ENCODE results near the gene SPTBN2. TPM values are rescaled to one million over a fixed set of nuclear protein-coding genes. Genes with fewer than 3 reads are reported as not detected.

The SPTBN2 gene
- total RNA-seq, 2 experiments from 2014 or later: not detected

DNA sequence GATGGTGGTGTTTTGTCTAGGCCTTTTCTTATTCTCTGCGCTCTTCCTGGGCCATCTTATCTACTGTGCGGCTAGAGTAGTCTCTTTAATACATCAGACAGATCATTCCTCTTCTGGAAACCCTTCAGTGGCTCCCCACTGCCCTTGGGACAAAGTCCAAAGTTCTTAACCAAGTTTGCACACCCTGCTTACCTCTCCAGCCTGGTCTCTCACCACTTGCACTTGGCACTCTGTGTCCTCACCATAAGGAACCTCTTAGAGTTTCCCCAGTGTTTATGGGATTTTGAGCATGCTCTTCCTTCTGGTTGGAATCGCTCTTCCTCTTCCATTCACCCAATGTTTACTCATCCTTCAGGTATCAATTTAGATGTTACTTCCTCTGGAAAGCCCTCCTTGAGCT lies 5.2 kb upstream of the SPTBN2 start:
- H3K27ac ChIP-seq (ENCODE audit: low read depth in 1 of 2, low read length in 2 of 2): no peak overlapping the region
- Mint-ChIP-seq H3K4me3 (no peak overlapping the region), H3K36me3 (ENCODE audit: low read depth) (no peaks in the 10 kb centered on the region), H3K27ac (no peak overlapping the region), H3K4me1 (ENCODE audit: low read depth) (peaks cover under 1% of the 10 kb centered on the region), H3K27me3 (peaks cover 40% of the 10 kb centered on the region), H3K9me3 (no peaks in the 10 kb centered on the region)
- intact Hi-C loops (cut with DNase I, micrococcal nuclease): no loop called here
- no peak overlapping the region for H3K4me3 ChIP-seq (ENCODE audit: low read length)
- H3K36me3 ChIP-seq (ENCODE audit: insufficient read depth, low read length): no peaks in the 10 kb centered on the region
- ChIA-PET CTCF (no interaction called here), POLR2A (no interaction called here)
- peaks cover 6 to 22% of the 10 kb centered on the region in 2 experiments for H3K27me3 ChIP-seq (ENCODE audit: control insufficient read depth in 1 of 2, insufficient read depth in 2 of 2, low read length in 2 of 2)
- TF ChIP-seq, protein P1, sequence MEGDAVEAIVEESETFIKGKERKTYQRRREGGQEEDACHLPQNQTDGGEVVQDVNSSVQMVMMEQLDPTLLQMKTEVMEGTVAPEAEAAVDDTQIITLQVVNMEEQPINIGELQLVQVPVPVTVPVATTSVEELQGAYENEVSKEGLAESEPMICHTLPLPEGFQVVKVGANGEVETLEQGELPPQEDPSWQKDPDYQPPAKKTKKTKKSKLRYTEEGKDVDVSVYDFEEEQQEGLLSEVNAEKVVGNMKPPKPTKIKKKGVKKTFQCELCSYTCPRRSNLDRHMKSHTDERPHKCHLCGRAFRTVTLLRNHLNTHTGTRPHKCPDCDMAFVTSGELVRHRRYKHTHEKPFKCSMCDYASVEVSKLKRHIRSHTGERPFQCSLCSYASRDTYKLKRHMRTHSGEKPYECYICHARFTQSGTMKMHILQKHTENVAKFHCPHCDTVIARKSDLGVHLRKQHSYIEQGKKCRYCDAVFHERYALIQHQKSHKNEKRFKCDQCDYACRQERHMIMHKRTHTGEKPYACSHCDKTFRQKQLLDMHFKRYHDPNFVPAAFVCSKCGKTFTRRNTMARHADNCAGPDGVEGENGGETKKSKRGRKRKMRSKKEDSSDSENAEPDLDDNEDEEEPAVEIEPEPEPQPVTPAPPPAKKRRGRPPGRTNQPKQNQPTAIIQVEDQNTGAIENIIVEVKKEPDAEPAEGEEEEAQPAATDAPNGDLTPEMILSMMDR (IDR thresholded peaks at IDR 0.05): no peak
- DNase-seq: no peak
- no peak for ATAC-seq (ENCODE audit: poor library complexity)
- H3K9me3 ChIP-seq (ENCODE audit: control insufficient read depth in 1 of 2, insufficient read depth in 1 of 2, low read length in 2 of 2): no peaks in the 10 kb centered on the region
- no peaks in the 10 kb centered on the region for H3K4me1 ChIP-seq (ENCODE audit: insufficient read depth, low read length)

DNA sequence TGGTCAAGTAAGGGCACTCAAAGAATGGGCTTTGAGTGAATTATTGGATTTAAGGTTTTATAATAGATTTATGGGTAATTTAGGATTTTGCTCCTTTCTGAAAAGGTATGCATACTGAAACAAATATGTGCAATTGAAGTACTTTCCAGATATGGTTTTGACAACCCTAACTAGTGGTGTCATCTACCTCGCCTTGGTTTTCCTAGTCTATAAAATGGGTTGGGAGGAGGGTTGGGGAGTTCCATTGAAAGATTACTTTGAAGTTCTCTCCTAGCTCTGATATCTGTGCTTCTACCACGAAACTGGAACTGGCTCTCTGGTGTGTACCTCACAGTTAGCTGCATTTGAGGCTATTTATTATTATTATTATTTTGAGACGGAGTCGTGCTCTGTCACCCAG lies 431 bp upstream of the SPTBN2 start:
- Mint-ChIP-seq H3K27ac (no peak overlapping the region), H3K9me3 (no peaks in the 10 kb centered on the region), H3K36me3 (ENCODE audit: low read depth) (no peaks in the 10 kb centered on the region), H3K4me1 (ENCODE audit: low read depth) (peaks cover 19% of the 10 kb centered on the region), H3K4me3 (peak overlapping the region; percentile 89), H3K27me3 (peaks cover 76% of the 10 kb centered on the region)
- POLR2A ChIA-PET: interaction anchor here (0.6 kb wide), 1 partner anchor 8 kb away, joined by 3 read pairs; no protein-coding TSS in a partner anchor
- Histone ChIP-seq H3K36me3 (ENCODE audit: insufficient read depth, low read length) (no peaks in the 10 kb centered on the region), H3K9me3 (ENCODE audit: control insufficient read depth in 1 of 2, insufficient read depth in 1 of 2, low read length in 2 of 2) (peaks cover 0 to 6% of the 10 kb centered on the region in 2 experiments), H3K4me3 (ENCODE audit: low read length) (no peak overlapping the region), H3K27ac (ENCODE audit: low read depth in 1 of 2, low read length in 2 of 2) (no peak overlapping the region), H3K27me3 (ENCODE audit: control insufficient read depth in 1 of 2, insufficient read depth in 2 of 2, low read length in 2 of 2) (peaks cover 45 to 61% of the 10 kb centered on the region in 2 experiments), H3K4me1 (ENCODE audit: insufficient read depth, low read length) (peaks cover 16% of the 10 kb centered on the region)
- TF ChIP-seq, protein P1 (IDR thresholded peaks at IDR 0.05): no peak
- no peak for DNase-seq
- ATAC-seq (ENCODE audit: poor library complexity): no peak
- CTCF ChIA-PET: no interaction called here
- intact Hi-C loops (cut with DNase I, micrococcal nuclease): no loop called here

DNA sequence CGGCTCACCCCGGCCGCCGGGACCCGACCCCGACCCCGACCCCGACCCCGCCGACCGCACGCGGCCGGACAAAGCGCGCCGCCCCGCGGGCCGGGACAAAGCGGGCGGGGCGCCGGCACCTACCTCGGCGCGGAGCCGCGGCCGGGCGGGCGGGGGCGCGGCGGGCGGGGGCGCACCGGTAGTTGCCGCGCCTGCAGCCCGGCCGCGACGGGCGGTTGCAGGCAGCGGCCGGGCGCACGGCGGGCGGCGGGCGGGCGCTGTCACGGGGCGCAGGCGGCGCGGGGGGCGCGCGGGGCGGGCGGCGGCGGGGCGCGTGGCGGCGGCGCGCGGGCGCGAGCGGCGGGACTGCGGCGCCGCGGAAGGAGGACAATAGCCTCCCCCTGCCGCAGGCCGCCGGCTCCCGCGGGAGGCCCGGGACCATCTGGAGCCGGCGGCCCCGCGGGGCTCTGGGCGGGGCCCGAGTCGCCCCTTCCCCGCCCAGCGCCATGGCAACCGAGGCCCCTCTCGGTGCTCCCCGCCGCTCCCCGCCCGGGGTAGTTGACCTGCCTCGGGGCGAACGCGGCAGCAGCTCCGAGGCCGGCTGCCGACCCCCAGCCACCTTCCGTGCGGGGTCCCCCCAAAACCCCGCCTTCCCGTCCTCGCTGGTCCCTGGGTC lies 851 bp downstream of the SPTBN2 start:
- Mint-ChIP-seq H3K4me3 (peak overlapping the region; percentile 89), H3K27me3 (peaks cover 77% of the 10 kb centered on the region), H3K9me3 (no peaks in the 10 kb centered on the region), H3K4me1 (ENCODE audit: low read depth) (peaks cover 19% of the 10 kb centered on the region), H3K36me3 (ENCODE audit: low read depth) (no peaks in the 10 kb centered on the region), H3K27ac (no peak overlapping the region)
- intact Hi-C loops (cut with DNase I, micrococcal nuclease): no loop called here
- ATAC-seq (ENCODE audit: poor library complexity) (peak; percentile 43), DNase-seq (peak in 3 of 14 experiments; percentile 5 to 41 (median 29))
- peaks cover 16% of the 10 kb centered on the region for H3K4me1 ChIP-seq (ENCODE audit: insufficient read depth, low read length)
- peaks cover 51 to 64% of the 10 kb centered on the region in 2 experiments for H3K27me3 ChIP-seq (ENCODE audit: control insufficient read depth in 1 of 2, insufficient read depth in 2 of 2, low read length in 2 of 2)
- H3K36me3 ChIP-seq (ENCODE audit: insufficient read depth, low read length): no peaks in the 10 kb centered on the region
- H3K27ac ChIP-seq (ENCODE audit: low read depth in 1 of 2, low read length in 2 of 2): no peak overlapping the region
- POLR2A ChIA-PET: no interaction called here
- TF ChIP-seq, protein P1 (IDR thresholded peaks at IDR 0.05): no peak
- H3K4me3 ChIP-seq (ENCODE audit: low read length): no peak overlapping the region
- peaks cover 0 to 6% of the 10 kb centered on the region in 2 experiments for H3K9me3 ChIP-seq (ENCODE audit: control insufficient read depth in 1 of 2, insufficient read depth in 1 of 2, low read length in 2 of 2)
- CTCF ChIA-PET: interaction anchor here (0.6 kb wide), 1 partner anchor 21 kb away, joined by 3 read pairs; no protein-coding TSS in a partner anchor

All from CD4-positive, alpha-beta T cell (primary cell).